GM23338 (cell line): ENCODE data around the gene TBC1D19. TPM values are rescaled to one million over a fixed set of nuclear protein-coding genes. Genes with fewer than 3 reads are reported as not detected.

Experiments used
- ATAC-seq: fragments of 200-7000 bp; cut with Tn5 transposase; 3 replicates; pipeline ENCODE4 v1.9.1; 2020
- DNase-seq: peaks from one replicate; pipeline ENCODE4 v3.0.0-alpha.2; 2015; ENCODE audit warnings: low spot score
- H2AFZ ChIP-seq: fragments of 200-600 bp; sonication (generic); 2 replicates; pipeline ENCODE4 v1.8.0; 2016; ENCODE audit warnings: antibody characterized with exemption, mild to moderate bottlenecking, moderate library complexity
- H3F3A ChIP-seq: fragments of 200-600 bp; sonication (generic); replicated peaks from 2 replicates; pipeline ENCODE4 v1.8.0; 2017; ENCODE audit warnings: antibody characterized with exemption, mixed run types, low read depth
- H3K27ac ChIP-seq: fragments of 200-600 bp; sonication (generic); 2 replicates; pipeline ENCODE4 v1.6.1; 2016; ENCODE audit warnings: low read depth
- H3K27me3 ChIP-seq: fragments of 200-600 bp; sonication (generic); 2 replicates; pipeline ENCODE4 v1.8.0; 2016; ENCODE audit warnings: mild to moderate bottlenecking, mixed run types, moderate library complexity; ENCODE audit not compliant: insufficient read depth
- H3K36me3 ChIP-seq: fragments of 200-600 bp; sonication (generic); 2 replicates; pipeline ENCODE4 v1.8.0; 2016; ENCODE audit warnings: mild to moderate bottlenecking; ENCODE audit not compliant: insufficient read depth
- H3K4me1 ChIP-seq: fragments of 200-600 bp; sonication (generic); 2 replicates; pipeline ENCODE4 v1.8.0; 2016; ENCODE audit warnings: mild to moderate bottlenecking, moderate library complexity; ENCODE audit not compliant: insufficient read depth
- H3K4me2 ChIP-seq: fragments of 200-600 bp; sonication (generic); 2 replicates; pipeline ENCODE4 v1.7.1; 2017; ENCODE audit warnings: mixed run types
- H3K4me3 ChIP-seq: fragments of 200-600 bp; sonication (generic); 2 replicates; pipeline ENCODE4 v1.6.1; 2016; ENCODE audit warnings: mixed run types
- H3K79me2 ChIP-seq: fragments of 200-600 bp; sonication (generic); replicated peaks from 2 replicates; pipeline ENCODE4 v1.8.0; 2017; ENCODE audit warnings: mild to moderate bottlenecking; ENCODE audit not compliant: insufficient read depth
- H3K9me2 ChIP-seq: fragments of 200-600 bp; sonication (generic); 2 replicates; pipeline ENCODE4 v1.8.0; 2017; ENCODE audit not compliant: insufficient read depth
- H4K20me1 ChIP-seq: fragments of 200-600 bp; sonication (generic); replicated peaks from 2 replicates; pipeline ENCODE4 v1.8.0; 2017; ENCODE audit warnings: mild to moderate bottlenecking; ENCODE audit not compliant: insufficient read depth
- H3K27ac Mint-ChIP-seq: 2 replicates; pipeline ENCODE4 v1.8.0; 2020; ENCODE audit warnings: inconsistent platforms, mild to moderate bottlenecking, moderate library complexity, mixed read lengths
- H3K27me3 Mint-ChIP-seq: 3 replicates; pipeline ENCODE4 v1.8.0; 2022; ENCODE audit warnings: low read depth, mild to moderate bottlenecking, moderate library complexity, mixed read lengths, inconsistent platforms; ENCODE audit not compliant: insufficient read depth, poor library complexity
- H3K36me3 Mint-ChIP-seq: 3 replicates; pipeline ENCODE4 v1.8.0; 2021; ENCODE audit warnings: low read depth, mild to moderate bottlenecking, inconsistent platforms, moderate library complexity, mixed read lengths
- H3K4me1 Mint-ChIP-seq: 3 replicates; pipeline ENCODE4 v1.8.0; 2020; ENCODE audit warnings: mild to moderate bottlenecking, inconsistent platforms, mixed read lengths
- H3K4me3 Mint-ChIP-seq: 3 replicates; pipeline ENCODE4 v1.8.0; 2021; ENCODE audit warnings: moderate library complexity, mild to moderate bottlenecking, inconsistent platforms, mixed read lengths
- H3K9me3 Mint-ChIP-seq: 3 replicates; pipeline ENCODE4 v1.8.0; 2020; ENCODE audit warnings: moderate library complexity, mild to moderate bottlenecking, inconsistent platforms, mixed read lengths
- CREB1 ChIP-seq: fragments of 250-450 bp; sonication (Bioruptor Pico); IDR thresholded peaks from 2 replicates; pipeline ENCODE4 v1.5.0; 2020; ENCODE audit warnings: low read depth, mild to moderate bottlenecking, moderate library complexity
- EZH2 ChIP-seq: fragments of 200-600 bp; sonication (generic); IDR thresholded peaks from one replicate; pipeline ENCODE4 v1.8.0; 2017; ENCODE audit warnings: antibody characterized with exemption, mild to moderate bottlenecking, low read depth; ENCODE audit not compliant: unreplicated experiment
- EZH2phosphoT487 ChIP-seq: fragments of 200-600 bp; sonication (generic); IDR thresholded peaks from one replicate; pipeline ENCODE4 v1.8.1; 2018; ENCODE audit warnings: antibody characterized with exemption; ENCODE audit not compliant: unreplicated experiment
- JUNB ChIP-seq: IDR thresholded peaks from one replicate; pipeline ENCODE4 v1.6.1; 2016; ENCODE audit warnings: antibody characterized with exemption; ENCODE audit not compliant: unreplicated experiment
- NANOG ChIP-seq: IDR thresholded peaks from 2 replicates; pipeline ENCODE4 v1.6.1; 2016; ENCODE audit warnings: antibody characterized with exemption, borderline replicate concordance
- STAT1 ChIP-seq: IDR thresholded peaks from one replicate; pipeline ENCODE4 v1.6.1; 2016; ENCODE audit warnings: antibody characterized with exemption; ENCODE audit not compliant: unreplicated experiment
- ZNF331 ChIP-seq: fragments of 250-450 bp; sonication (Bioruptor Pico); IDR thresholded peaks from 2 replicates; pipeline ENCODE4 v1.5.0; 2020; ENCODE audit warnings: low read depth, mild to moderate bottlenecking, moderate library complexity
- ZNF462 ChIP-seq: fragments of 250-450 bp; sonication (Bioruptor Pico); IDR thresholded peaks from 2 replicates; pipeline ENCODE4 v1.5.0; 2020; ENCODE audit warnings: mild to moderate bottlenecking, moderate library complexity
- polyA plus RNA-seq: library from polyadenylated mRNA; unstranded; fragments of >200 nt; fragmentation: Nextera tagmentation; extraction: Ambion mirVana; gene quantifications from 2 replicates; pipeline ENCODE4 v1.2.1, GENCODE V29; 2016
- total RNA-seq: library from RNA; depleted of rRNA; stranded (reverse); fragments of >200 nt; shearing (Covaris generic); gene quantifications from 2 replicates; pipeline ENCODE4 v1.2.3, GENCODE V29; 2014

Gene TBC1D19
- total and polyA plus RNA-seq, 2 experiments from 2014 or later, result 1.9 to 4.3 TPM

- no peaks in the 10 kb centered on the region for H3K9me2 ChIP-seq
- no peak overlapping the region for H3K27ac Mint-ChIP-seq
- no peak overlapping the region for H3K4me3 ChIP-seq
- peaks cover 1% of the 10 kb centered on the region for H3K27me3 Mint-ChIP-seq
- H3K4me2 ChIP-seq, result no peak overlapping the region
- H3K9me3 Mint-ChIP-seq, result no peaks in the 10 kb centered on the region
- DNase-seq (no peak), ATAC-seq (no peak)
- H3K4me1 ChIP-seq, result no peaks in the 10 kb centered on the region
- H3K27ac ChIP-seq, result no peak overlapping the region
- H2AFZ ChIP-seq, result no peak overlapping the region
- no peaks in the 10 kb centered on the region for H4K20me1 ChIP-seq
- no peak for TF ChIP-seq ZNF462 (CRISPR knock-in tag)
- TF ChIP-seq EZH2phosphoT487, result no peak
- TF ChIP-seq EZH2, result no peak
- no peak for TF ChIP-seq CREB1 (CRISPR knock-in tag)
- no peaks in the 10 kb centered on the region for H3F3A ChIP-seq
- no peaks in the 10 kb centered on the region for H3K79me2 ChIP-seq
- no peaks in the 10 kb centered on the region for H3K36me3 ChIP-seq
- no peaks in the 10 kb centered on the region for H3K27me3 ChIP-seq
- H3K4me1 Mint-ChIP-seq, result no peaks in the 10 kb centered on the region
- no peaks in the 10 kb centered on the region for H3K36me3 Mint-ChIP-seq
- H3K4me3 Mint-ChIP-seq, result no peak overlapping the region
These were observed 169.3 kb downstream of the TBC1D19 start for GRCh38 chr4:26753187-26753586.

- Histone ChIP-seq H3K27me3 (no peaks in the 10 kb centered on the region), H3K36me3 (no peaks in the 10 kb centered on the region), H2AFZ (no peak overlapping the region), H3K27ac (no peak overlapping the region), H3K9me2 (no peaks in the 10 kb centered on the region), H3K4me1 (no peaks in the 10 kb centered on the region), H3K4me3 (no peak overlapping the region), H4K20me1 (no peaks in the 10 kb centered on the region), H3F3A (no peaks in the 10 kb centered on the region), H3K4me2 (no peak overlapping the region), H3K79me2 (no peaks in the 10 kb centered on the region)
- no peaks in the 10 kb centered on the region for H3K9me3 Mint-ChIP-seq
- no peak for ATAC-seq
- no peak for DNase-seq
- peaks cover 1% of the 10 kb centered on the region for H3K27me3 Mint-ChIP-seq
- no peaks in the 10 kb centered on the region for H3K36me3 Mint-ChIP-seq
- H3K4me1 Mint-ChIP-seq, result no peaks in the 10 kb centered on the region
- H3K27ac Mint-ChIP-seq, result no peak overlapping the region
- no peak overlapping the region for H3K4me3 Mint-ChIP-seq
- TF ChIP-seq ZNF331 (CRISPR knock-in tag) (no peak), EZH2 (no peak), STAT1 (no peak), NANOG (no peak), JUNB (no peak), EZH2phosphoT487 (no peak)
These were observed 169.7 kb downstream of the TBC1D19 start for GRCh38 chr4:26753617-26754016.
